Tibial artery (tissue), 4 donors: Measurements from ENCODE around the gene MAD1L1.

Experiments used
- DNase-seq, 2 donors: peaks; one replicate each; pipeline ENCODE4 v3.0.0-alpha.2; 2019
- H3K27ac ChIP-seq, 2 donors: fragments of 200-600 bp; sonication (generic) in 1 of 2; 1 replicate in 1 of 2; 2 replicates in 1 of 2; pipeline ENCODE4 v1.5.1; 2018 to 2019; ENCODE audit warnings: mild to moderate bottlenecking in 1 of 2
- H3K27me3 ChIP-seq, 2 donors: fragments of 200-600 bp; sonication (generic) in 1 of 2; one replicate each; pipeline versions ENCODE4 v1.5.1 to v1.6.0; 2016 to 2019
- H3K36me3 ChIP-seq, 3 donors: fragments of 200-600 bp; sonication (generic) in 2 of 3; one replicate each; pipeline ENCODE4 v1.5.1; 2016 to 2019; ENCODE audit warnings: mild to moderate bottlenecking in 2 of 3
- H3K4me1 ChIP-seq, 4 donors: fragments of 200-600 bp; sonication (generic) in 2 of 4; 1 replicate in 3 of 4; 2 replicates in 1 of 4; pipeline ENCODE4 v1.5.1; 2016 to 2019
- H3K4me3 ChIP-seq, 2 donors: fragments of 200-600 bp; sonication (generic) in 1 of 2; 1 replicate in 1 of 2; 2 replicates in 1 of 2; pipeline ENCODE4 v1.5.1; 2018 to 2019; ENCODE audit warnings: mild to moderate bottlenecking in 2 of 2
- H3K9me3 ChIP-seq, 3 donors: fragments of 200-600 bp; sonication (generic) in 1 of 3; one replicate each; pipeline ENCODE4 v1.5.1; 2016 to 2019
- intact Hi-C: fragments of 100-400 bp; cut with DNase I; formaldehyde crosslinking; loops from one replicate; pipeline ENCODE4 v1.15.0; 2023; ENCODE audit warnings: low total_unique reads
- TF ChIP-seq, protein P1 (sequence below), 2 experiments: fragments of 200-600 bp in 1 of 2; fragments of 450-650 bp in 1 of 2; IDR thresholded peaks; one replicate each; pipeline ENCODE4 v1.5.1; 2017 to 2019; ENCODE audit warnings: antibody characterized with exemption in 2 of 2, mild to moderate bottlenecking in 1 of 2, moderate library complexity in 1 of 2

Gene MAD1L1

DNA sequence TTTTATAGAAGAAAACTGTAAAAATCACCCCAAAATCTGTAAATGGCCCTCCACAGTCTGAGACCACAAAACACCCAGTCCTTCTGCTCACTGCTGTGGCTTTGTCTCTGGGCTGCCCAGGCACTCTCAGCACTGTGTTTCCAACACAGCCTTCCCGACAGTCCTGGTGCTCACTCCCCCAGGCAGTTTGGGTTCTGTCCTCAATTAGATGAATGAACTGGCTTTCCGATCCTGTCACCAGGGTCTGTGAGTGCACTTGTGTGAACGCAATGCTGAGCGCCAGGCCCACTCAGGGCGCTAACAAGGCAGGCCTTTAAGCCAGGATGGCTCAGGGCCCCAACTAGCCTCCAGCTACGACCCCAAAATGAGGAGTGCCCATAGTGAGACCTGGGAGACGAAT, 3.3 kb downstream of the MAD1L1 start:
- no peak for DNase-seq
- H3K27me3 ChIP-seq = no peaks in the 10 kb centered on the region
- no peak overlapping the region for H3K4me3 ChIP-seq
- TF ChIP-seq, protein P1, sequence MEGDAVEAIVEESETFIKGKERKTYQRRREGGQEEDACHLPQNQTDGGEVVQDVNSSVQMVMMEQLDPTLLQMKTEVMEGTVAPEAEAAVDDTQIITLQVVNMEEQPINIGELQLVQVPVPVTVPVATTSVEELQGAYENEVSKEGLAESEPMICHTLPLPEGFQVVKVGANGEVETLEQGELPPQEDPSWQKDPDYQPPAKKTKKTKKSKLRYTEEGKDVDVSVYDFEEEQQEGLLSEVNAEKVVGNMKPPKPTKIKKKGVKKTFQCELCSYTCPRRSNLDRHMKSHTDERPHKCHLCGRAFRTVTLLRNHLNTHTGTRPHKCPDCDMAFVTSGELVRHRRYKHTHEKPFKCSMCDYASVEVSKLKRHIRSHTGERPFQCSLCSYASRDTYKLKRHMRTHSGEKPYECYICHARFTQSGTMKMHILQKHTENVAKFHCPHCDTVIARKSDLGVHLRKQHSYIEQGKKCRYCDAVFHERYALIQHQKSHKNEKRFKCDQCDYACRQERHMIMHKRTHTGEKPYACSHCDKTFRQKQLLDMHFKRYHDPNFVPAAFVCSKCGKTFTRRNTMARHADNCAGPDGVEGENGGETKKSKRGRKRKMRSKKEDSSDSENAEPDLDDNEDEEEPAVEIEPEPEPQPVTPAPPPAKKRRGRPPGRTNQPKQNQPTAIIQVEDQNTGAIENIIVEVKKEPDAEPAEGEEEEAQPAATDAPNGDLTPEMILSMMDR (IDR thresholded peaks at IDR 0.05) = no peak
- no peaks in the 10 kb centered on the region for H3K9me3 ChIP-seq
- H3K36me3 ChIP-seq = peaks cover 12 to 53% (median 37%) of the 10 kb centered on the region in 3 donors
- peaks cover 0 to 31% (median 14%) of the 10 kb centered on the region in 4 donors for H3K4me1 ChIP-seq
- intact Hi-C loops = no loop called here
- no peak overlapping the region for H3K27ac ChIP-seq

DNA sequence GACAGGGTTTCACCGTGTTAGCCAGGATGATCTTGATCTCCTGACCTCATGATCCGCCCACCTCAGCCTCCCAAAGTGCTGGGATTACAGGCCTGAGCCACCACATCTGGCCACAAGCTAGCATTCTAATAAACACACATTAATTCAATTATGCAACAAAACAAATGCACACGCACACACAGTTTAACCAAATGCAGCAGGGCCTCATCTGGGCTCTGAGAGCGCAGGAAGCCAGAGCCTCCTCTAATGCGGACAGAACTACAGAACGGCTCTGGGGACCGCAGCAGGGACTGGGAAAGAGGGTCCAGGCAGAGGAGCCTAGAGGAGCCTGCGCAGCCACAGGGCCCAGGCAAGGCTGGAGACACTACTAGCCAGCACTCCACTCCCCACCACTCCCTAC, 3.8 kb downstream of the MAD1L1 start:
- no peak overlapping the region for H3K27ac ChIP-seq
- no peaks in the 10 kb centered on the region for H3K9me3 ChIP-seq
- H3K27me3 ChIP-seq = no peaks in the 10 kb centered on the region
- TF ChIP-seq, protein P1 (IDR thresholded peaks at IDR 0.05) = no peak
- peaks cover 12 to 56% (median 35%) of the 10 kb centered on the region in 3 donors for H3K36me3 ChIP-seq
- H3K4me1 ChIP-seq = peaks cover 0 to 31% (median 14%) of the 10 kb centered on the region in 4 donors
- intact Hi-C loops = no loop called here
- no peak overlapping the region for H3K4me3 ChIP-seq
- DNase-seq = no peak

DNA sequence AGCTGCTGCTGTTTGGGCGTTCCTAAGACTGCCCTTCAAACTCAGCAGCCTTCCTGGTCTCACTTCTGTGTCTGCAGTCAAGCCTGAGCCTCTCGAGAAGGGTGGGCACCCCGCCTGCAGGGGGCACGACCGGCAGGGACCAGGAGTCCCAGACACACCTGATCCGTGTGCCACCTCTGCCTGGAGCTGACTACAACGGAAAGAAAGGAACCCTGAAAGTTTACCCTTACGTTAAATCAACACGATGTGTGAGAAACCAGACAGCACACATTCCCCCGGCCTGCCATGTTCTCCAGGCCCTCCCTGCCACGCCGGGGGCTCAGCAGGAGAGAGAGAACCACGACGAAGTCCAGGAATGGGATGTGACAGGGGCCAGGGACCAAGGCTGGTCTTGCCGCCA, 5.0 kb downstream of the MAD1L1 start:
- Histone ChIP-seq H3K27ac (no peak overlapping the region), H3K4me1 (peaks cover 0 to 25% (median 9%) of the 10 kb centered on the region in 4 donors), H3K4me3 (no peak overlapping the region), H3K27me3 (no peaks in the 10 kb centered on the region), H3K9me3 (no peaks in the 10 kb centered on the region), H3K36me3 (peaks cover 12 to 68% (median 40%) of the 10 kb centered on the region in 3 donors)
- intact Hi-C loops = no loop called here
- DNase-seq = no peak
- TF ChIP-seq, protein P1 (IDR thresholded peaks at IDR 0.05) = no peak

DNA sequence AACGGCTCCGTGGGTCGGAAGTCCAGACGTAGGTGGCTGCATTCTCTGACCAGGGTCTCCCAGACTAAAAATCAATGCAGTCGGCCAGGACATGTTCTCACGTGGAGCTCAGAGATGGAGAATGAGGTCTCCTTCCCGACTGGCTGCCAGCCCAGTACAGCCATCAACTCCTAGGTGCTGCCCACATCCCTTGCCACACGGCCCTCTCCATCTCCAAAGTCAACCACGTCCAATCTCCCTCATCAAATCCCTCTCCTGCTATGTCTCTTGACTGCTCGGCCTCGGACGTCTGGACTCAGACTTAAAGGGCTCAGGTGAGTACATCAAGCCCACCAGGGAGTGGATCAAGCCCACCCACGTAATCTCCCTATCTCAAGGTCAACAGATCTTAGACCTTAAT, 6.9 kb downstream of the MAD1L1 start:
- Histone ChIP-seq H3K4me1 (peaks cover 0 to 10% (median 3%) of the 10 kb centered on the region in 4 donors), H3K27ac (no peak overlapping the region), H3K36me3 (peaks cover 12 to 86% (median 56%) of the 10 kb centered on the region in 3 donors), H3K9me3 (no peaks in the 10 kb centered on the region), H3K4me3 (no peak overlapping the region), H3K27me3 (no peaks in the 10 kb centered on the region)
- intact Hi-C loops = no loop called here
- TF ChIP-seq, protein P1 (IDR thresholded peaks at IDR 0.05) = no peak
- DNase-seq = no peak

DNA sequence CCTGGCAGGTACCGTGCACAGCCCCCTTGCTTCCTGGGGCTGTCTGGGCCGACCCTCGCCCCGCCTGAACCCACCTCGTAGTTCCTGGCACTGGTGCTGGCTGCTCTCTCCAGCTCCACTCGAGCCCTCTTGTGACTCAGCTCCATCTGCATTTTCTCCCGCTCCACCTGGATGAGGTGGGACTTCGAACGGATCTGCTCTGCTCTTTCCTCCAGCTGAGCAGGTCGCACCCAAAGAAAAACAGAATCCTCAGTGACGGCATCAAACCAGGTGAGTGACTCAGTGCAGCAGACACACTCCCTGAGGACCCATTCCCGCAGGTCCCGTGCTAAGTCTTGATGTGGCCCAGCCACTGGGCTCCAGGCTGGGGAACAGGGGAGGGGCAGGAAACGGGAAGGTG, 7.4 kb downstream of the MAD1L1 start:
- TF ChIP-seq, protein P1 (IDR thresholded peaks at IDR 0.05) = no peak
- no peak overlapping the region for H3K4me3 ChIP-seq
- H3K4me1 ChIP-seq = peaks cover 0 to 5% (median under 1%) of the 10 kb centered on the region in 4 donors
- no peaks in the 10 kb centered on the region for H3K27me3 ChIP-seq
- H3K9me3 ChIP-seq = no peaks in the 10 kb centered on the region
- no peak for DNase-seq
- no peak overlapping the region for H3K27ac ChIP-seq
- intact Hi-C loops = no loop called here
- H3K36me3 ChIP-seq = peaks cover 12 to 91% (median 61%) of the 10 kb centered on the region in 3 donors

DNA sequence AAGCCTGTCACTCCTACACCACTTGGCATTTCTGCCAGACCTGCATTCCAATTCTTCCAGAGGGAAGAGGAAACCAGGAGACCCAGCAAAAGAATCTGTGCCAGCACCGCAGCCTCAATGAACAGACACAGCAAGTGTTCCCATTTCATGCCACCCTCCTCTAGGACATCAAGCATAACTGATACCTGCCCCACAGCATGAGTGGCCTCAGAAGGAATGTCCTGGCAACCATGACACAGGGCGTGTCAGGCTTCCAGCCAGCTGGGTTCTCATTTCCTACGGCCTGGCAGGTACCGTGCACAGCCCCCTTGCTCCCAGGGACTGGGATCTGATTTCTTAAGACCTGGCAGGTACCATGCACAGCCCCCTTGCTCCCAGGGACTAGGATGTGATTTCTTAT, 7.8 kb downstream of the MAD1L1 start:
- DNase-seq = no peak
- intact Hi-C loops = no loop called here
- no peak overlapping the region for H3K4me3 ChIP-seq
- peaks cover 12 to 95% (median 61%) of the 10 kb centered on the region in 3 donors for H3K36me3 ChIP-seq
- no peak overlapping the region for H3K27ac ChIP-seq
- TF ChIP-seq, protein P1 (IDR thresholded peaks at IDR 0.05) = no peak
- peaks cover 0 to 1% (median 0%) of the 10 kb centered on the region in 4 donors for H3K4me1 ChIP-seq
- no peaks in the 10 kb centered on the region for H3K27me3 ChIP-seq
- H3K9me3 ChIP-seq = no peaks in the 10 kb centered on the region
